HEK293T (cell line): ENCODE results near the gene KLHL29.

Experiments
- CTCF ChIA-PET: fragments of 350-600 bp; formaldehyde crosslinking; extraction: SDS; loops from one replicate; lab custom pipeline; 2021; ENCODE audit warnings: antibody characterized with exemption, inconsistent platforms; lab: Yijun Ruan, JAX
- POLR2A ChIA-PET: fragments of 350-600 bp; formaldehyde crosslinking; extraction: SDS; loops from one replicate; lab custom pipeline; 2020; ENCODE audit warnings: antibody characterized with exemption, inconsistent platforms; lab: Yijun Ruan, JAX
- DNase-seq: peaks from one replicate; pipeline ENCODE4 v3.0.0; 2012; ENCODE audit warnings: mixed read lengths; ENCODE audit errors: extremely low spot score
- ARNT ChIP-seq: fragments of 450-650 bp; IDR thresholded peaks from 2 replicates; pipeline ENCODE4 v1.6.1; 2017; ENCODE audit warnings: mild to moderate bottlenecking
- BHLHE40 ChIP-seq: fragments of 450-650 bp; IDR thresholded peaks from 2 replicates; pipeline ENCODE4 v1.6.1; 2016; ENCODE audit warnings: mild to moderate bottlenecking, moderate library complexity, borderline replicate concordance
- CTBP1 ChIP-seq: fragments of 450-650 bp; IDR thresholded peaks from 2 replicates; pipeline ENCODE4 v1.6.1; 2016; ENCODE audit warnings: borderline replicate concordance
- ELF4 ChIP-seq: fragments of 450-650 bp; IDR thresholded peaks from 2 replicates; pipeline ENCODE4 v1.6.1; 2017; ENCODE audit warnings: antibody characterized with exemption
- FOXA1 ChIP-seq: fragments of 450-650 bp; IDR thresholded peaks from 2 replicates; pipeline ENCODE4 v1.6.1; 2016; ENCODE audit warnings: mild to moderate bottlenecking
- FOXK2 ChIP-seq: fragments of 450-650 bp; IDR thresholded peaks from 2 replicates; pipeline ENCODE4 v1.6.1; 2016; ENCODE audit warnings: mild to moderate bottlenecking
- FOXM1 ChIP-seq: fragments of 450-650 bp; IDR thresholded peaks from 2 replicates; pipeline ENCODE4 v1.6.1; 2017; ENCODE audit warnings: mild to moderate bottlenecking, borderline replicate concordance
- HDGF ChIP-seq: fragments of 450-650 bp; IDR thresholded peaks from 2 replicates; pipeline ENCODE4 v1.6.1; 2017; ENCODE audit warnings: antibody characterized with exemption, borderline replicate concordance
- L3MBTL2 ChIP-seq: fragments of 450-650 bp; conservative IDR thresholded peaks from 2 replicates; pipeline ENCODE4 v1.6.1; 2016; ENCODE audit warnings: mild to moderate bottlenecking
- LEF1 ChIP-seq: fragments of 450-650 bp; IDR thresholded peaks from 2 replicates; pipeline ENCODE4 v1.6.1; 2017; ENCODE audit warnings: mild to moderate bottlenecking, borderline replicate concordance
- NFRKB ChIP-seq: fragments of 450-650 bp; IDR thresholded peaks from 2 replicates; pipeline ENCODE4 v1.6.1; 2016; ENCODE audit warnings: mild to moderate bottlenecking, moderate library complexity
- SP1 ChIP-seq: fragments of 450-650 bp; IDR thresholded peaks from 2 replicates; pipeline ENCODE4 v1.6.1; 2017
- SUZ12 ChIP-seq: fragments of 450-650 bp; IDR thresholded peaks from 2 replicates; pipeline ENCODE4 v1.6.1; 2016; ENCODE audit warnings: mild to moderate bottlenecking
- TARDBP ChIP-seq: fragments of 450-650 bp; IDR thresholded peaks from 2 replicates; pipeline ENCODE4 v1.6.1; 2016
- ZNF384 ChIP-seq: fragments of 450-650 bp; IDR thresholded peaks from 2 replicates; pipeline ENCODE4 v1.6.1; 2016
- TF ChIP-seq, protein P1 (sequence below): fragments of 450-650 bp; IDR thresholded peaks from 2 replicates; pipeline ENCODE4 v1.6.1; 2016

The KLHL29 gene

GRCh38 chr2:23695214-23695889, 310.4 kb downstream of the KLHL29 start:
- POLR2A ChIA-PET, result no interaction called here
- CTCF ChIA-PET, result no interaction called here
- TF ChIP-seq TARDBP, result no peak
- no peak for TF ChIP-seq SP1
- TF ChIP-seq CTBP1, result no peak
- TF ChIP-seq FOXK2, result no peak
- no peak for TF ChIP-seq LEF1
- TF ChIP-seq FOXM1, result no peak
- no peak for TF ChIP-seq HDGF
- TF ChIP-seq ELF4, result no peak
- no peak for TF ChIP-seq FOXA1
- no peak for TF ChIP-seq BHLHE40
- TF ChIP-seq SUZ12, result no peak
- no peak for TF ChIP-seq ARNT
- TF ChIP-seq NFRKB, result no peak
- no peak for DNase-seq

GRCh38 chr2:23695890-23696751, 311.1 kb downstream of the KLHL29 start:
- ChIA-PET POLR2A (no interaction called here), CTCF (no interaction called here)
- TF ChIP-seq LEF1 (no peak), NFRKB (no peak), SP1 (no peak), CTBP1 (no peak), ELF4 (no peak), SUZ12 (no peak)
- no peak for DNase-seq

- ChIA-PET POLR2A (no interaction called here), CTCF (no interaction called here)
- TF ChIP-seq LEF1 (no peak), ARNT (no peak), L3MBTL2 (no peak), BHLHE40 (no peak)
- DNase-seq, result no peak
Measured at GRCh38 chr2:23696752-23697045, 311.7 kb downstream of the KLHL29 start.

DNA sequence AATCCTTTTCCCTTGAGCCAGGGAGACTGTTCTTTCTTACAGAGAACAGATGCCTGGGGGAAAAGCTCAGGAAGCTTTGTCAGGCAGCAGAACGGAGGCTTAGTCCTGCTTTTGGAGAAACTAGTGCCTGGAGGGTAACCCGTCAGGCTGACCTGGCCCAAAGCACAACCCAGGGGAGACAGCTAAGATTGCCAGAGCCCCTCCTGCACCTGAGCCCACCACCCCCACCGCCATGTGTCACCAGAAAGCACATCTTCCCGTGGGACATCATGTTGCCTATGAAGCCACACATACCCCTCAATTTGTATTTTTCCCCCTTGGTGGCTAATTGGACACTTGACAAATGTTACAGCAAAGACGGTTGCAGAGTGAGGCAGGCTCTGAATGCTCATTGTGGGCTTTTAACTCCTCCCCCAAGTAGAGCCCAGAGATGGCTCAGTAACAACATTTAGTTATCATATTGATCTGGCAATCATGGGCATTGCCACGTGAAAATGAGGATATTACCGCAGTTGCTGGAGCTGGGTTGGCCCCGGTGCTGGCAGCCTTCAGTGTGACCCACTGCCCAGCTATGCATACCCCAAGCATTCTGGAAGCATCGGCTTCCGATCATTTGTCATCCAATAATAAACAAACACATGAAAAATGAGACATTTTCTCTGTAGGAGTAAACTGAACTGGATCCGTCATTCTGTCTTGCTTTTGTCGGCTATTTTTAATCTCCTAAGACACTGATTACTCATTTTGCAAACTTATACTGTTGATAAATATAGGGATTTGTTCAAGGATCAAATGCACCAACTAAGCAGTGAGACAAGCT, 312.5 kb downstream of the KLHL29 start:
- CTCF ChIA-PET, result no interaction called here
- POLR2A ChIA-PET, result no interaction called here
- DNase-seq, result no peak
- TF ChIP-seq CTBP1 (no peak), LEF1 (no peak), BHLHE40 (no peak), L3MBTL2 (no peak), ZNF384 (no peak), ELF4 (no peak), FOXM1 (no peak), NFRKB (no peak)
- TF ChIP-seq, protein P1, sequence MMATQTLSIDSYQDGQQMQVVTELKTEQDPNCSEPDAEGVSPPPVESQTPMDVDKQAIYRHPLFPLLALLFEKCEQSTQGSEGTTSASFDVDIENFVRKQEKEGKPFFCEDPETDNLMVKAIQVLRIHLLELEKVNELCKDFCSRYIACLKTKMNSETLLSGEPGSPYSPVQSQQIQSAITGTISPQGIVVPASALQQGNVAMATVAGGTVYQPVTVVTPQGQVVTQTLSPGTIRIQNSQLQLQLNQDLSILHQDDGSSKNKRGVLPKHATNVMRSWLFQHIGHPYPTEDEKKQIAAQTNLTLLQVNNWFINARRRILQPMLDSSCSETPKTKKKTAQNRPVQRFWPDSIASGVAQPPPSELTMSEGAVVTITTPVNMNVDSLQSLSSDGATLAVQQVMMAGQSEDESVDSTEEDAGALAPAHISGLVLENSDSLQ, result no peak

DNA sequence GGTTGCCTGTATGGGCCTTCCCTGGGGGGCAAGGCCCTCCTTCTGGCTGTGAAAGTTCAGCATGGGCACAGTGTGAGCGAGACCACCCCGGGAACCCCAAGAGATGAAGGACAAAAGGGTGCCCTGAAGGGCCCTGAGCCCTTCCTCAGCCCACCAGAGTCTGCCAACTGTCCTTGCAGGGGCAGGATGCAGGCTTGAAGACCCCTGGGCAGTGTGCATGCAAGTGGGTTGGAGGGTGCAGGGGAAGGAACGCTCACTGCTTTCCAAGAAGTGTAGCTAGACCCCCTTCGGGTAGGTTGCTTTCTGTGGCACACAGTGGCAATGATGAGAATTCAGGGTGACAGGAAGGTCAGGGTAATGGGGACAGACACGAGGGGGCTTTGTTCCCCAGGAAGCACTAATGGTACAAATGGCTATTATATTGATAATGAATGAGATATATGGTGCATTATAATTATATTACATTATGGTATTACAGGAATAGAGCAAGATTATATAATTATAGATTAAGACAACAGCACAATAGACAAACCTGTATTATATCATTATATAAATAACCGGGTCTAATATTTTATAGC, 313.2 kb downstream of the KLHL29 start:
- CTCF ChIA-PET, result no interaction called here
- TF ChIP-seq FOXA1 (no peak), CTBP1 (no peak), SUZ12 (no peak), FOXM1 (no peak), TARDBP (no peak), BHLHE40 (no peak), ARNT (no peak), SP1 (no peak), L3MBTL2 (no peak)
- TF ChIP-seq, protein P1, result no peak

GRCh38 chr2:23698721-23699579, 314.0 kb downstream of the KLHL29 start:
- ChIA-PET CTCF (no interaction called here), POLR2A (no interaction called here)
- no peak for TF ChIP-seq L3MBTL2
- TF ChIP-seq SUZ12, result no peak
- no peak for TF ChIP-seq LEF1
- no peak for TF ChIP-seq ARNT
- TF ChIP-seq FOXA1, result no peak
- no peak for TF ChIP-seq ZNF384
- no peak for TF ChIP-seq FOXM1
- TF ChIP-seq HDGF, result no peak
- TF ChIP-seq ELF4, result no peak
- TF ChIP-seq BHLHE40, result no peak
- no peak for DNase-seq

More for the DNA sequence above, 313.2 kb downstream of the KLHL29 start:
- no peak for DNase-seq
- POLR2A ChIA-PET, result no interaction called here
